Muscle of back (tissue), 13 donors: ENCODE measurements around the gene IRX1. TPM values are rescaled to one million over a fixed set of nuclear protein-coding genes. Genes with fewer than 3 reads are reported as not detected.

Experiments
- DNase-seq, 3 donors: peaks; one replicate each; pipeline versions ENCODE4 v3.0.0 to v3.0.0-alpha.2; 2013
- long read RNA-seq, 9 donors: transcript quantifications; one replicate each; lab custom pipeline, GENCODE V29; 2026
- polyA plus RNA-seq, 10 donors: library from polyadenylated mRNA; unstranded; fragments of 120-200 nt; gene quantifications; one replicate each; pipeline ENCODE4 v1.2.1, GENCODE V29; 2013; ENCODE audit not compliant: insufficient read length in 10 of 10

IRX1 gene
- polyA plus RNA-seq: 10 to 100 TPM in 1 of 10 donors, 1 to 10 TPM in 2, under 1 TPM in 5, not detected in 2; 0.36 to 28.1 (median 0.56) TPM
- long read RNA-seq, donor 1: 0 reads
- long read RNA-seq, donor 2: 0 reads
- long read RNA-seq, donor 3: 0 reads
- long read RNA-seq, donor 4: 0 reads
- long read RNA-seq, donor 5: 0 reads
- long read RNA-seq, donor 6: 0 reads
- long read RNA-seq, donor 7: 0 reads
- long read RNA-seq, donor 8, transcript IRX1-201 (4 exons, 1,858 nt): major isoform, 6 of 12 reads
- long read RNA-seq, donor 8, partial matches to known transcripts: 6 of 12 reads
- long read RNA-seq, donor 8, other reads (novel, unspliced or antisense): 0 of 12 reads
- long read RNA-seq, donor 9: 0 reads

GRCh38 chr5:3595006-3595961 lies at the start of gene IRX1:
Gene IRX1, plus strand, starts transcription at chr5:3595832. Its CDS starts 274 bp downstream, at chr5:3596106.
- DNase-seq: peak in 2 of 3 donors; percentile 42 to 57

GRCh38 chr5:3546028-3546427 lies 49.6 kb upstream of the IRX1 start:
- no peak for DNase-seq

GRCh38 chr5:3564116-3564515 lies 31.5 kb upstream of the IRX1 start:
- no peak for DNase-seq

- DNase-seq: no peak
Measured at GRCh38 chr5:3564827-3565518, 30.7 kb upstream of the IRX1 start.

GRCh38 chr5:3584724-3585531 lies 10.7 kb upstream of the IRX1 start:
- DNase-seq: no peak

- peak in 1 of 3 donors; percentile 14 for DNase-seq
Measured at GRCh38 chr5:3590161-3590966, 5.3 kb upstream of the IRX1 start.

GRCh38 chr5:3590967-3591900 lies 4.4 kb upstream of the IRX1 start:
- DNase-seq: peak in 1 of 3 donors; percentile 29

GRCh38 chr5:3592298-3592697 lies 3.3 kb upstream of the IRX1 start:
- DNase-seq: peak in 1 of 3 donors; percentile 14

- no peak for DNase-seq
Measured at GRCh38 chr5:3593771-3594509, 1.7 kb upstream of the IRX1 start.

- peak in 1 of 3 donors; percentile 68 for DNase-seq
Measured at GRCh38 chr5:3594510-3595005, 1.1 kb upstream of the IRX1 start.

- DNase-seq: peak in 1 of 3 donors; percentile 34
Measured at GRCh38 chr5:3596261-3596825, 711 bp downstream of the IRX1 start.

GRCh38 chr5:3596857-3597166 lies 1.2 kb downstream of the IRX1 start:
- peak in 1 of 3 donors; percentile 38 for DNase-seq

GRCh38 chr5:3597167-3598007 lies 1.8 kb downstream of the IRX1 start:
- DNase-seq: peak in 1 of 3 donors; percentile 48

GRCh38 chr5:3598207-3598606 lies 2.6 kb downstream of the IRX1 start:
- DNase-seq: peak in 1 of 3 donors; percentile 5

GRCh38 chr5:3598769-3599211 lies 3.2 kb downstream of the IRX1 start:
- DNase-seq: peak in 1 of 3 donors; percentile 31

GRCh38 chr5:3599226-3600105 lies 3.8 kb downstream of the IRX1 start:
- DNase-seq: peak in 1 of 3 donors; percentile 29
